Measurements from ENCODE around the gene CASZ1.

GRCh38 chr1:10622910-10623685, 173.3 kb downstream of the CASZ1 start:
- TF ChIP-seq, protein P1, sequence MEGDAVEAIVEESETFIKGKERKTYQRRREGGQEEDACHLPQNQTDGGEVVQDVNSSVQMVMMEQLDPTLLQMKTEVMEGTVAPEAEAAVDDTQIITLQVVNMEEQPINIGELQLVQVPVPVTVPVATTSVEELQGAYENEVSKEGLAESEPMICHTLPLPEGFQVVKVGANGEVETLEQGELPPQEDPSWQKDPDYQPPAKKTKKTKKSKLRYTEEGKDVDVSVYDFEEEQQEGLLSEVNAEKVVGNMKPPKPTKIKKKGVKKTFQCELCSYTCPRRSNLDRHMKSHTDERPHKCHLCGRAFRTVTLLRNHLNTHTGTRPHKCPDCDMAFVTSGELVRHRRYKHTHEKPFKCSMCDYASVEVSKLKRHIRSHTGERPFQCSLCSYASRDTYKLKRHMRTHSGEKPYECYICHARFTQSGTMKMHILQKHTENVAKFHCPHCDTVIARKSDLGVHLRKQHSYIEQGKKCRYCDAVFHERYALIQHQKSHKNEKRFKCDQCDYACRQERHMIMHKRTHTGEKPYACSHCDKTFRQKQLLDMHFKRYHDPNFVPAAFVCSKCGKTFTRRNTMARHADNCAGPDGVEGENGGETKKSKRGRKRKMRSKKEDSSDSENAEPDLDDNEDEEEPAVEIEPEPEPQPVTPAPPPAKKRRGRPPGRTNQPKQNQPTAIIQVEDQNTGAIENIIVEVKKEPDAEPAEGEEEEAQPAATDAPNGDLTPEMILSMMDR (IDR thresholded peaks at IDR 0.05) = no peak
- TF ChIP-seq POLR2A (IDR thresholded peaks at IDR 0.05) = no peak

Measured in adrenal gland (tissue), 5 donors.